CD4-positive, alpha-beta T cell treated with Interferon alpha-2 for 1 hour (primary cell): Measurements from ENCODE around the gene NEUROD4.

Experiments used
- DNase-seq, 2 donors: peaks; one replicate each; pipeline ENCODE4 v3.0.0-alpha.2; 2020 to 2022

Gene NEUROD4

DNA sequence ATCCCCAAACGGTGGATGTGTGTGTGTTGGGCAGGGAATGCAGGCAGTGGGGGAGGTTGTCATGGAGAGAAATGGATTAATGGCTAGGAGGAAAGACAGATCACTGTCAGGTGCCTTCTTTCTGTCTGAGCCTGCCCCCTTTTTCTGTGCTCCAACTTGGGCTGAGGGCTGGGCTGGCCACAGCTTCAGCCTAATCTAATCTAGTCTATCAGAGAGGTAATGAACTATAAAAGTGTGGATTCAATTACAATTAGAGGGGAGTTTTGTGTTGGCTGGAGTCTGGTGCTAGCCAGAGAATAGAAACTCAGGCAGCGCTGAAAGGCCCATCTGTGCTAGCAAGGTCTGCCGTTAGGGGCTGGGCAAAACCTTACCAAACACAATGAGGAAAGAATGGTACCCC, 41.2 kb downstream of the NEUROD4 start:
- no peak for DNase-seq

DNA sequence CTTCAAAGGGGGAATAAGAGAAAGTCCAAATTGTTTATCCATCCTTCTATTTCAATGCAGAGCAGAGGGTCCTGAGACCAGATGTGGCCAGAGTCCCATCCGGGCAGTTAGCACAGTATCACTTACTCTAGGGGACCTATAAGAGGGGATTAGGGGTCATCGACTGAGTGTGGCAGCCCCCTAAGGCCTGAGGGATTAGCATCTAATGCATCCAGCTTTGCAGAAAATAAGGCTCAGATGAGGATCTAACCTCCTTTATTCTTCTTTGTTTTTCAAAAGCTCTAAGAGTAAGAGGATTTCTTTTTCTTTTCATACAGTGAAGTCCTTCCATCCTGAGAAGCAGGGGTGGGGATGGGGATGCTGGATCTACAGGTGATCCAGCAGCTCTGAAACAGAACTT, 43.5 kb downstream of the NEUROD4 start:
- no peak for DNase-seq

GRCh38 chr12:55065535-55065934, 45.8 kb downstream of the NEUROD4 start:
- DNase-seq: no peak

GRCh38 chr12:55067701-55068100, 47.9 kb downstream of the NEUROD4 start:
- no peak for DNase-seq

DNA sequence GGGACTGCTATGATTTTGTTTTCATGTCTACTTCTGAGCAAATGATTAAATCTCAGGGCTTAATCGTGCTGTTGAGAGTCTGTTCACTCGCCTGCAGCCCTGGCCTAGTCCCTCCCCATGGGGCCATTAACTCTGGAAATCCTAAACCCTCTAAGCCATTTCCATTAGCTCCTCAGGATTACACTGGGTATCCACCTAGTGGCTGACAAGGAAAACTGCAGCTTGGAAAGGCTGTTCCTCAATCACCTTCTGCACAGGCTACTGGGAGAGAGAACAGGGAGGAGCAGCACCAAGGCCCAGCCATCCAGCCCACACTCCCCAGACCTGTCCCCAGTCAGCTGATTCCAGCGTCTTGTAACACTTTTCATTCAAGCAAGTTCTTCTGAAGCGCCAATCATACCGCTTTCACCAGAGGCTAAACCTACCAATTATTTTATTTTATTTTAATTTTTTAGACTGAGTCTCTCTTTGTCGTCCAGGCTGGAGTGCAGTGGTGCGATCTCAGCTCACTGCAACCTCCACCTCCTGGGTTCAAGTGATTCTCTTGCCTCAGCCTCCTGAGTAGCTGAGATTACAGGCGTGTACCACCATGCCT, 48.7 kb downstream of the NEUROD4 start:
- DNase-seq: peak; percentile 27 to 60

DNA sequence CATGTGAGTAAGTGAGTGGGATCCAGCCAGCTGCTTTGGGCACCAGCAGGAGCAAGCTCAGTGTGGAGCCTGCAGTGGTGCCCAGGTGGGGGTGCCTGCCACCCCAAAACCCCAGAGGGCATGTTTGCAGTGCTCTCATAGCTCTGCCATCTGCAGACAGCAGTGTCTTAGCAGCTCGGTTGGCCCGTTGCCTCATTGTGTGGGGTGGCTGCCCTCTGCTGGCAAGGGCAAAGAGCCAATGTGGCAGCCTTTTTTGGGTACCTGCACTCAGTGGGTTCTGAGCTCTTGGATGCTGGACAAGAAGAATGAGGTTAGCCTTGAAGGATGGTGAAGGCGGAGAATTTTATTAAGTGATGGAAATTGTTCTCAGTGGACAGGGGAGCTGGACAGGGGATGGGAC, 52.3 kb downstream of the NEUROD4 start:
- peak; percentile 76 to 83 for DNase-seq

DNA sequence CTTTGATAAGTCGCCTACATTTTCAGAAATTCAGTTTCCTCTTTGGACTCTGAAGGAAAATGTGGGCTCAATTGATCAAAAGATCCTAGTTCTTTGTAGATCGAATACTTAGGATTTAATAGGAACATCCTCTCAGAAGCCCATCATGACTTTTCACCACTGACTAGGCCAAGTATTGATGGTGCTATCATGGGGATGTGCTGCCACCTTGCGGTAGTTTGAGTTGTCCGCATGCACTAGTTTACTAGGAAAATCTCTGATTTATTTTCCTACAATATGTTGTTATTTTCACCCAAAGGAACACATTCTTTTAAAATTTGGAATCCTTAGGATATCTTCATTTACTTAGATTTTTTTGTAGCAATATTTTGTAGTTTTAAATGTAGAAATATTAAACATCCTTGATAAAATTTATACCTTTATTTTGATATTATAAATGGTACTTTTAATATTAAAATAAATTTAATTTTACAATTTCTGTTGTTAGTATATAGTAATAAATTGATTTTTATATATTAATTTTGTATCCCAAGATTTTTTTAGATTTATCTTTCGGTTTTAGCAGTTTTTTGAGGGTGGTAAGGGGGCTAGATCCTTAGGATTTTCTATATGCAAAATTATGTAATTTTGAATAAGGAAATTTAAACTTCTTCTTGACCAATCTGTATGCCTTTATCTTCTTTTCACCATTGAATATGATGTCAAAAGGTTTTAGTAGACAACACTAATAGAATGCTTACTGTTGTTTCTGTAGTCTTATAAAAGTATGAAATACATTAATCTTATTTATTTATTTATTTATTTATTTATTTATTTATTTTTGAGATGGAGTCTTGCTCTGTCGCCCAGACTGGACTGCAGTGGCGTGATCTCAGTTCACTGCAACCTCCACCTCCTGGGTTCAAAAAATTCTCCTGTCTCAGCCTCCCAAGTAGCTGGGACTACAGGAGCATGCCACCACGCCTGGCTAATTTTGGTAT, 53.6 kb downstream of the NEUROD4 start:
- DNase-seq: peak; percentile 72 to 80

DNA sequence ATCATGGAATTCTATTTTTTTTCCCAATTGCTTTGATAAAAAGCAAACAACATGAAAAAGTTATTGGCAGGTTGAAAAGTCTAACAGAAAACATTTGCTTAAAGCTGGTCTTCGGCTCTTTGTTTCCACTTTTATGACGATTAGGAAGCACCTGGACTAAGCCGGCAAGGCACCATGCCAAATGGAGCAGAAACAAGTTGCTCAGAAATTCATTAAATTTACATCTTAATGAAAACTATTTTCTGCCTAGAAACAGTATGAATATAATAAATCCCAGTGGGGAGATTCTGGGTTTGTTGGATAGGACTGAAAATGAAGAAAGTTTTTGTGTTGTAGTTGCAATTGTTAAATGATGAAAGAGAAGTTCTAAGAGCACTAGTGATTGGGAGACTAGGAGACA, 55.0 kb downstream of the NEUROD4 start:
- no peak for DNase-seq
